HepG2 (cell line): ENCODE results near the gene ADCYAP1R1. TPM values are rescaled to one million over a fixed set of nuclear protein-coding genes. Genes with fewer than 3 reads are reported as not detected.

Source experiments
- EEA1 ChIP-seq: sonication (generic); formaldehyde crosslinking; IDR thresholded peaks from 2 replicates; pipeline ENCODE4 v1.5.1; 2020; ENCODE audit warnings: mild to moderate bottlenecking, missing genetic modification reagents, borderline replicate concordance
- FOXA3 ChIP-seq: IDR thresholded peaks from 2 replicates; pipeline ENCODE4 v1.6.1; 2016; ENCODE audit warnings: missing genetic modification reagents, missing compliant biosample characterization
- FOXK1 ChIP-seq: sonication (generic); formaldehyde crosslinking; IDR thresholded peaks from 2 replicates; pipeline ENCODE4 v1.4.0; 2020; ENCODE audit warnings: low read depth, missing genetic modification reagents, borderline replicate concordance
- KLF6 ChIP-seq: IDR thresholded peaks from 2 replicates; pipeline ENCODE4 v1.8.0; 2016; ENCODE audit warnings: missing biosample characterization, missing genetic modification reagents
- KMT2B ChIP-seq: IDR thresholded peaks from 2 replicates; pipeline ENCODE4 v1.6.1; 2016; ENCODE audit warnings: missing genetic modification reagents, missing compliant biosample characterization
- SOX6 ChIP-seq, 2 experiments: fragments of 450-650 bp in 1 of 2; sonication (generic) in 1 of 2; formaldehyde crosslinking in 1 of 2; IDR thresholded peaks; 2 replicates each; pipeline versions ENCODE4 v1.4.0 to v1.6.1; 2017 to 2020; ENCODE audit warnings: antibody characterized with exemption in 1 of 2, mild to moderate bottlenecking in 1 of 2, missing genetic modification reagents in 1 of 2
- WIZ ChIP-seq: sonication (generic); formaldehyde crosslinking; IDR thresholded peaks from 2 replicates; pipeline ENCODE4 v1.5.1; 2020; ENCODE audit warnings: mild to moderate bottlenecking, missing genetic modification reagents
- XBP1 ChIP-seq: sonication (generic); formaldehyde crosslinking; IDR thresholded peaks from 2 replicates; pipeline ENCODE4 v1.5.0; 2020; ENCODE audit warnings: missing genetic modification reagents
- ZFAT ChIP-seq: sonication (generic); formaldehyde crosslinking; conservative IDR thresholded peaks from 2 replicates; pipeline ENCODE4 v1.8.1; 2023; ENCODE audit warnings: missing genetic modification reagents, inconsistent platforms
- ZNF143 ChIP-seq: sonication (generic); formaldehyde crosslinking; IDR thresholded peaks from 2 replicates; pipeline ENCODE4 v1.4.0; 2020; ENCODE audit warnings: missing genetic modification reagents
- ZNF761 ChIP-seq: sonication (generic); formaldehyde crosslinking; conservative IDR thresholded peaks from 2 replicates; pipeline ENCODE4 v1.4.0; 2020; ENCODE audit warnings: mild to moderate bottlenecking, missing genetic modification reagents
- polyA plus RNA-seq, 8 experiments: library from polyadenylated mRNA; depleted of rRNA in 3 of 8; stranded (reverse) in 7 of 8; unstranded in 1 of 8; fragments of >200 nt; fragmentation: Illumina TruSeq in 4 of 8; extraction: Trizol in 4 of 8; gene quantifications; 2 replicates each; pipeline versions ENCODE4 v1.2.1 to v1.2.3, GENCODE V29; 2011 to 2016; ENCODE audit warnings: low read depth in 4 of 8, missing spikeins in 1 of 8, mixed read lengths in 1 of 8; ENCODE audit not compliant: insufficient read depth in 1 of 8
- total RNA-seq, 5 experiments: library from RNA; depleted of rRNA; stranded (reverse); fragments of >200 nt; fragmentation: Illumina TruSeq; extraction: Trizol; gene quantifications; 2 replicates each; pipeline ENCODE4 v1.2.3, GENCODE V29; 2016; ENCODE audit warnings: low read depth in 1 of 5
- TF ChIP-seq, protein P1 (sequence below): sonication (generic); formaldehyde crosslinking; IDR thresholded peaks from 2 replicates; pipeline ENCODE4 v1.9.0; 2021; ENCODE audit warnings: missing genetic modification reagents, borderline replicate concordance
- TF ChIP-seq, protein P2 (sequence below): sonication (generic); formaldehyde crosslinking; IDR thresholded peaks from 2 replicates; pipeline ENCODE4 v1.5.1; 2020; ENCODE audit warnings: mild to moderate bottlenecking, missing genetic modification reagents, moderate library complexity
- TF ChIP-seq, protein P3 (sequence below): sonication (generic); formaldehyde crosslinking; IDR thresholded peaks from 2 replicates; pipeline ENCODE4 v1.4.0; 2020; ENCODE audit warnings: missing genetic modification reagents
- TF ChIP-seq, protein P4 (sequence below): sonication (generic); formaldehyde crosslinking; IDR thresholded peaks from 2 replicates; pipeline ENCODE4 v1.4.0; 2020; ENCODE audit warnings: missing genetic modification reagents
- TF ChIP-seq, protein P5 (sequence below): IDR thresholded peaks from 2 replicates; pipeline ENCODE4 v1.6.1; 2016; ENCODE audit warnings: missing compliant biosample characterization, missing genetic modification reagents, borderline replicate concordance

The ADCYAP1R1 gene
- total and polyA plus RNA-seq, 2 of the 13 experiments (the other 11 are each of a cell fraction or from before 2014, with no cell fraction given), result not detected

DNA sequence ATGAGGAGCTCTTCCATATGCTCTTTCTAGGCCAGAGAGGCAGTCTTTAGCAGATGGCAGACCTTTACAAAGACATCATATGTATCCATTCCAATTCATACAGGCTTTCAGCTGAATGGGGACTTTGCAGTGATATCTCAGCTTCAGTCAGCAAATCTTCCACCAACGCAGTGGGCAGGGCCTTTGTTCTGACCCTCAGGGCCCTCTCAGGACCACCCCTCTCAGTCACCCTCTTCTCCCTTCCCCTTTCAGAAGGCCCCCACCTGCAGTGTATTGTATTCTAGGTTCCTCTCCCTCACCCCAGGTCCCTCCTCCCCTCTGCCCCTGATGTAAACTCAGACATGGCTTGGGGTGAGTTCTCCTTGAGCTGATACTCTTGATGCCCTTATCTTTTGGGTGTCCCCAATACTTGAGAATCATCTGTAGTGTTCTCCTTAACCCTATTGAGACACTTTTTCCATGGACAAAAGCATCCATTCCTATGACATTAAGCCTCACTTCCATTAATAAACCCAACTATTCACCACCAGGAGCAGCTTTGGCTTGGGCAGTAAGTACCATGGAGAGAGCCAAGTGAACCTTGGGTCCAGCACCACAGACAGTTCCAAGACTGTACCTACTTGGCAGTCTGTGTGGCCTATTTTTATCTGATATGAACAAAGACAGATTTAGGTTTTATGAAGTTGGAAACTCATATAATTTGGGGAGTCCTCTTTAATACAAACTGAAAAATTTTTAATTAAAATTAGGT is 62.7 kb downstream of the ADCYAP1R1 start (continued):
- TF ChIP-seq, protein P1, sequence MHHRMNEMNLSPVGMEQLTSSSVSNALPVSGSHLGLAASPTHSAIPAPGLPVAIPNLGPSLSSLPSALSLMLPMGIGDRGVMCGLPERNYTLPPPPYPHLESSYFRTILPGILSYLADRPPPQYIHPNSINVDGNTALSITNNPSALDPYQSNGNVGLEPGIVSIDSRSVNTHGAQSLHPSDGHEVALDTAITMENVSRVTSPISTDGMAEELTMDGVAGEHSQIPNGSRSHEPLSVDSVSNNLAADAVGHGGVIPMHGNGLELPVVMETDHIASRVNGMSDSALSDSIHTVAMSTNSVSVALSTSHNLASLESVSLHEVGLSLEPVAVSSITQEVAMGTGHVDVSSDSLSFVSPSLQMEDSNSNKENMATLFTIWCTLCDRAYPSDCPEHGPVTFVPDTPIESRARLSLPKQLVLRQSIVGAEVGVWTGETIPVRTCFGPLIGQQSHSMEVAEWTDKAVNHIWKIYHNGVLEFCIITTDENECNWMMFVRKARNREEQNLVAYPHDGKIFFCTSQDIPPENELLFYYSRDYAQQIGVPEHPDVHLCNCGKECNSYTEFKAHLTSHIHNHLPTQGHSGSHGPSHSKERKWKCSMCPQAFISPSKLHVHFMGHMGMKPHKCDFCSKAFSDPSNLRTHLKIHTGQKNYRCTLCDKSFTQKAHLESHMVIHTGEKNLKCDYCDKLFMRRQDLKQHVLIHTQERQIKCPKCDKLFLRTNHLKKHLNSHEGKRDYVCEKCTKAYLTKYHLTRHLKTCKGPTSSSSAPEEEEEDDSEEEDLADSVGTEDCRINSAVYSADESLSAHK (CRISPR knock-in tag), result peak; percentile 83; the same call in 1 of the 2 replicates
- TF ChIP-seq, protein P2, sequence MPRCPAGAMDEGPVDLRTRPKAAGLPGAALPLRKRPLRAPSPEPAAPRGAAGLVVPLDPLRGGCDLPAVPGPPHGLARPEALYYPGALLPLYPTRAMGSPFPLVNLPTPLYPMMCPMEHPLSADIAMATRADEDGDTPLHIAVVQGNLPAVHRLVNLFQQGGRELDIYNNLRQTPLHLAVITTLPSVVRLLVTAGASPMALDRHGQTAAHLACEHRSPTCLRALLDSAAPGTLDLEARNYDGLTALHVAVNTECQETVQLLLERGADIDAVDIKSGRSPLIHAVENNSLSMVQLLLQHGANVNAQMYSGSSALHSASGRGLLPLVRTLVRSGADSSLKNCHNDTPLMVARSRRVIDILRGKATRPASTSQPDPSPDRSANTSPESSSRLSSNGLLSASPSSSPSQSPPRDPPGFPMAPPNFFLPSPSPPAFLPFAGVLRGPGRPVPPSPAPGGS (CRISPR knock-in tag), result no peak
- TF ChIP-seq, protein P3, sequence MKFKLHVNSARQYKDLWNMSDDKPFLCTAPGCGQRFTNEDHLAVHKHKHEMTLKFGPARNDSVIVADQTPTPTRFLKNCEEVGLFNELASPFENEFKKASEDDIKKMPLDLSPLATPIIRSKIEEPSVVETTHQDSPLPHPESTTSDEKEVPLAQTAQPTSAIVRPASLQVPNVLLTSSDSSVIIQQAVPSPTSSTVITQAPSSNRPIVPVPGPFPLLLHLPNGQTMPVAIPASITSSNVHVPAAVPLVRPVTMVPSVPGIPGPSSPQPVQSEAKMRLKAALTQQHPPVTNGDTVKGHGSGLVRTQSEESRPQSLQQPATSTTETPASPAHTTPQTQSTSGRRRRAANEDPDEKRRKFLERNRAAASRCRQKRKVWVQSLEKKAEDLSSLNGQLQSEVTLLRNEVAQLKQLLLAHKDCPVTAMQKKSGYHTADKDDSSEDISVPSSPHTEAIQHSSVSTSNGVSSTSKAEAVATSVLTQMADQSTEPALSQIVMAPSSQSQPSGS, result peak; percentile 46; the same call in 1 of the 2 replicates
- 0 out of 2 replicates have a peak, but pooled peaks have one; percentile 16 for TF ChIP-seq FOXA3 (CRISPR knock-in tag)
- TF ChIP-seq KMT2B (CRISPR knock-in tag), result peak; percentile 53; the same call in 1 of the 2 replicates
- TF ChIP-seq SOX6 (IDR thresholded peaks at IDR 0.05), result no peak
- no peak for TF ChIP-seq SOX6 (CRISPR knock-in tag; IDR thresholded peaks at IDR 0.05)
- TF ChIP-seq FOXK1 (CRISPR knock-in tag), result peak; percentile 68; the same call in 1 of the 2 replicates
- TF ChIP-seq ZFAT (CRISPR knock-in tag), result no peak
- TF ChIP-seq ZNF143 (CRISPR knock-in tag), result no peak
- TF ChIP-seq KLF6 (CRISPR knock-in tag), result peak; percentile 67; the same call in 1 of the 2 replicates
- no peak for TF ChIP-seq ZNF761 (CRISPR knock-in tag)
- 0 out of 2 replicates have a peak, but pooled peaks have one; percentile 63 for TF ChIP-seq XBP1
- peak; percentile 96; the same call in 1 of the 2 replicates for TF ChIP-seq WIZ (CRISPR knock-in tag)
- TF ChIP-seq, protein P4, sequence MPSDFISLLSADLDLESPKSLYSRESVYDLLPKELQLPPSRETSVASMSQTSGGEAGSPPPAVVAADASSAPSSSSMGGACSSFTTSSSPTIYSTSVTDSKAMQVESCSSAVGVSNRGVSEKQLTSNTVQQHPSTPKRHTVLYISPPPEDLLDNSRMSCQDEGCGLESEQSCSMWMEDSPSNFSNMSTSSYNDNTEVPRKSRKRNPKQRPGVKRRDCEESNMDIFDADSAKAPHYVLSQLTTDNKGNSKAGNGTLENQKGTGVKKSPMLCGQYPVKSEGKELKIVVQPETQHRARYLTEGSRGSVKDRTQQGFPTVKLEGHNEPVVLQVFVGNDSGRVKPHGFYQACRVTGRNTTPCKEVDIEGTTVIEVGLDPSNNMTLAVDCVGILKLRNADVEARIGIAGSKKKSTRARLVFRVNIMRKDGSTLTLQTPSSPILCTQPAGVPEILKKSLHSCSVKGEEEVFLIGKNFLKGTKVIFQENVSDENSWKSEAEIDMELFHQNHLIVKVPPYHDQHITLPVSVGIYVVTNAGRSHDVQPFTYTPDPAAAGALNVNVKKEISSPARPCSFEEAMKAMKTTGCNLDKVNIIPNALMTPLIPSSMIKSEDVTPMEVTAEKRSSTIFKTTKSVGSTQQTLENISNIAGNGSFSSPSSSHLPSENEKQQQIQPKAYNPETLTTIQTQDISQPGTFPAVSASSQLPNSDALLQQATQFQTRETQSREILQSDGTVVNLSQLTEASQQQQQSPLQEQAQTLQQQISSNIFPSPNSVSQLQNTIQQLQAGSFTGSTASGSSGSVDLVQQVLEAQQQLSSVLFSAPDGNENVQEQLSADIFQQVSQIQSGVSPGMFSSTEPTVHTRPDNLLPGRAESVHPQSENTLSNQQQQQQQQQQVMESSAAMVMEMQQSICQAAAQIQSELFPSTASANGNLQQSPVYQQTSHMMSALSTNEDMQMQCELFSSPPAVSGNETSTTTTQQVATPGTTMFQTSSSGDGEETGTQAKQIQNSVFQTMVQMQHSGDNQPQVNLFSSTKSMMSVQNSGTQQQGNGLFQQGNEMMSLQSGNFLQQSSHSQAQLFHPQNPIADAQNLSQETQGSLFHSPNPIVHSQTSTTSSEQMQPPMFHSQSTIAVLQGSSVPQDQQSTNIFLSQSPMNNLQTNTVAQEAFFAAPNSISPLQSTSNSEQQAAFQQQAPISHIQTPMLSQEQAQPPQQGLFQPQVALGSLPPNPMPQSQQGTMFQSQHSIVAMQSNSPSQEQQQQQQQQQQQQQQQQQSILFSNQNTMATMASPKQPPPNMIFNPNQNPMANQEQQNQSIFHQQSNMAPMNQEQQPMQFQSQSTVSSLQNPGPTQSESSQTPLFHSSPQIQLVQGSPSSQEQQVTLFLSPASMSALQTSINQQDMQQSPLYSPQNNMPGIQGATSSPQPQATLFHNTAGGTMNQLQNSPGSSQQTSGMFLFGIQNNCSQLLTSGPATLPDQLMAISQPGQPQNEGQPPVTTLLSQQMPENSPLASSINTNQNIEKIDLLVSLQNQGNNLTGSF, result peak; percentile 80; the same call in 1 of the 2 replicates
- TF ChIP-seq, protein P5, sequence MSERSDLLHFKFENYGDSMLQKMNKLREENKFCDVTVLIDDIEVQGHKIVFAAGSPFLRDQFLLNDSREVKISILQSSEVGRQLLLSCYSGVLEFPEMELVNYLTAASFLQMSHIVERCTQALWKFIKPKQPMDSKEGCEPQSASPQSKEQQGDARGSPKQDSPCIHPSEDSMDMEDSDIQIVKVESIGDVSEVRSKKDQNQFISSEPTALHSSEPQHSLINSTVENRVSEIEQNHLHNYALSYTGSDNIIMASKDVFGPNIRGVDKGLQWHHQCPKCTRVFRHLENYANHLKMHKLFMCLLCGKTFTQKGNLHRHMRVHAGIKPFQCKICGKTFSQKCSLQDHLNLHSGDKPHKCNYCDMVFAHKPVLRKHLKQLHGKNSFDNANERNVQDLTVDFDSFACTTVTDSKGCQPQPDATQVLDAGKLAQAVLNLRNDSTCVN, result peak; percentile 86
- TF ChIP-seq EEA1, result 0 out of 2 replicates have a peak, but pooled peaks have one; percentile 40
